ENCODE data around the gene CCL28.

CCL28 gene

DNA sequence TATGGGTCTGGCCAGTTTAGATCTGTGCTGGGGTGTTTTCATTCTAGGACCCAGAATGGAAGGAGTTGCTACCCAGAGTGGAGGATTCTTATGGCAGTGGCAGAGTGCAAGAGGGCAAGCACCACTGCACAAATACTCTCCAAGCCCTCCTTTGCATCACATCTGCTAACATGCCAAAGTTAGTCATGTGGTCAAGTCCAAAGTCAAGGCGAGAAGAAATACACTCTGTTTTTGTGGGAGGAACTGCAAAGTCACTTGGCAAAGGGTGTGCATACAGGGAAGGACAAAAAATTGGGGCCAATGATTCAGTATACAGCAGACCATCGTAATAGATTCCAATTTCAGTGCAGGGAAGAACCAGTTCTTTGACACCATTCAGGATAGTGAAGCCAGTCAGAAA is 55.1 kb downstream of the CCL28 start:
- DNase-seq (ENCODE audit: low spot score) = no peak

DNA sequence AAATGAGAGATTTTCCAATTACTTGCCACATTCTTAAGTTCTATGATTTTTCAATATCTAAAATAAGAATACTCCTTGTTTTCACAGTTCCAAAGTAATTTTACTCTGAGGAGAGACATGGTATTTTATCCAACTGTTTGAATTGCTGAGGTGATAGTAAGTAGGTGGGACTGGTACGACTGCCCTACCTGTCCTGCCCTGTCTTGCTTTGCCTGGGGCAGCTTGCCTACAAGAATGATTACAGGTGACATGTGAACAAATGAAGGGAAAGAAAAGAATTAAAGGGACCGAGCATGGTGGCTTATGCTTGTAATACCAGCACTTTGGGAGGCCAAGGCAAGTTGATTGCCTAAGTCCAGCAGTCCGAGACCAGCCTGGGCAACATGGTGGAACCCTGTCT is 57.4 kb downstream of the CCL28 start:
- no peak for DNase-seq (ENCODE audit: low spot score)

DNA sequence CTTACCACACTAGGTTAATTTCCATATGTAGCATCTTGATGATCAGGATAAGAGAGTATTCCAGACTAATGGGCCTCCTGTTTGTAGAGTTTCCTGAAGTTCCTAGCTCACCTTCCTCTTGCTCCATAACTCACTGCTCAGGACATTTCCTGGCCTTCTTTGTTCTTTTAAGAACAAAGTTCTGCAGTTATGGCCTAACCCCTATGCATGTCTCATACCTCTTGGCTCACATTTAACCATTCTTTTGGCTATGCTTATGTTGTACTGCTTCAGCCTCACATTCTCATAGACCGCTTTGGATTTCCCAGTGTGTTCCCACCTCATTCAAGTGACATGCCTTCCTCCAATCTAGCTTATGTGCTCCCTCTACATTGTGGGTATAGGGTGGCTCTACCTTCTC is 58.5 kb downstream of the CCL28 start:
- DNase-seq (ENCODE audit: low spot score) = no peak

DNA sequence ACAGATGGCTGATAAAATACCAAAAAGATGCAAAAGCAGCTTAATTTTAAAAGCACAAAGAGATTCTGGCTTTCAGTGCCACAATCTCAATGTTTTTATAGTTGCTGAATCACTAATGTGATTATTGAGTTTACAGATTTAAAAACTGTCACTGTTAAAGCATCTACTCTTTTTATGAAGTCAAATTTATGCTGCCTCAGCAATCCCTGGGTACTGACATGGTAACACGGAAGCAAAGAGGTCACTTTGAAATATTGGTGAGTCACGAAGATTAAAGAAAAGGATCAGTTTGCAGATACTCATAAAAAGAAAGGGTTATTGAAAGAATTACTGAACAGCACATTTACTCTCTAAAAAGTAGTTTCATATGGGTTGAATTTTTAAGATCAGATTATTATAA is 59.3 kb downstream of the CCL28 start:
- DNase-seq (ENCODE audit: low spot score) = no peak

DNA sequence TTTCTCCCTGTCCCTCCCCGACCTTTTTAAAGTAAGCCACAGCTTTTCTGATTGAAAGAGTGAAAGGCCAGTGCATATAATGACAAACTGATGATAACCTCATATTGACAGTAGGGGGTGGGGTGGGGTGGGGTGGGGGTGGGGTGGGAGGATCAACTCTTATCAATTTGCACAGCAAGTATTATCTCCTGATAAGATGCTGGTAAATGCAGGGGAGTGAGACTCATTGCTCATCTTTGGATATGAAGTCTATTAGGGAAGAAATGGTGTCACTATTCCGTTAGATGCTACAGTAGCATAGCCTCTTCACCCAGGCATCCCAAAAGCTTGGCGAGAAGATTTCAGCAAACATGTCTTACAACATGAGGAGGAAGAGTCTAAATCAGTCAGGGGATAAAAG is 60.1 kb downstream of the CCL28 start:
- no peak for DNase-seq (ENCODE audit: low spot score)

DNA sequence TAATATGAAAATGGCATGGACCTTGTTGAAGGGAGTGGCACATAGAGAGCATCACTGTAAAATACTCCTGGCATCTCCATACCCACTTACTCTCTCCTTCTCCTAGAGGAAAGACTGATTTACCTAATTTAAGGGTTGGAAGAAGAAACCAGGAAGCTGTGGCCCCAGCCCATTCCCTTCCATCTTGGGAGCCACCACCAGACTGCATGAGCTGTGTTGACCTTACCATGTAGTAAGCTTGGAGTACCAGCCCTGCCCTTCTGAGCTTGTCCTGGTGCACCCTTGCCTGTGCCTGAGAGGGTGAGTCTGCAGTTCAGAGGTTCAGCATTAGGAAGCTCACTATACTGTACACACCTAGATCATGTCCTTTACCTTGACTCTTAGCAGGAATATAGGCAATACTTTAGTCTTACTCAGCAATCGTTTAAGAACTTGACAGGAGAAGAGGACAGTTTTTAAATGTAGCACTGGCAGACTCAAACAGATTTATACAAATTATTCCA is 63.3 kb downstream of the CCL28 start:
- no peak for DNase-seq (ENCODE audit: low spot score)

DNA sequence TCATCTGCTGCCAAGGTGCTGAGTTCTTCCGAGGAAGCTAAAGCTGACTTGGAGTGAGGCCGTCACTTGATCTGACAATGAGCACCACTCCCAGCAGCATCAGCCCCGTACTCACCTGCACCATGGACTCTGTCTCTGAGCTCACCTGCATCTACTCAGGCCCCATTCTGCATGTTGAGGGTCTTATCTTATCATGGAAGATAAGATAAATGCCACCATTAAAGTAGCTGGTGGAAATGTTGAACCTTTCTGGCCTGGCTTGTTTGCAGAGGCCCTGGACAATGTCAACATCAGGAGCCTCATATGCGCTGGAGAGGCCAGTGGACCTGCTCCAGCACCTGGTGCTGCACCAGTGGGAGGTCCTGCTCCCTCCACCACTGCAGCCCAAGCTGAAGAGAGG is 64.0 kb downstream of the CCL28 start:
- DNase-seq (ENCODE audit: low spot score) = no peak

DNA sequence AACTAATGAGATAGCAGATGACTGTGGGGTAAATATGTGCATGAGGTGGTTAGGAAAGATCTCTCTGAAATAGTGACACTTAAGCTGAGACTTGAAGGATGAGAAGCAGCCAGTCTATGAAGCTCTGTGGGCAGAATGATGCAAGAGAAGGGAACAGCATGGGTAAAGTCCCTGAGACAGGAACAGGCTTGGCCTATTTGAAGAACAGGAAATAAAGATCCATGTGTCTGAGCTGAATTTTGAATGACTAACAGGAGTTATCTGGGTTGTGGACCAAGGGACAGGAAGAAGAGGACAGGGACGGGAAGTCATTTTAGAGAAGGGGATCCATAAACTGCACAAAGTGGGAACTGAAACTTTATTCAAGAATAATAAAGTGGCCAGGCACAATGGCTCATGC is 73.3 kb downstream of the CCL28 start:
- no peak for DNase-seq (ENCODE audit: low spot score)

DNA sequence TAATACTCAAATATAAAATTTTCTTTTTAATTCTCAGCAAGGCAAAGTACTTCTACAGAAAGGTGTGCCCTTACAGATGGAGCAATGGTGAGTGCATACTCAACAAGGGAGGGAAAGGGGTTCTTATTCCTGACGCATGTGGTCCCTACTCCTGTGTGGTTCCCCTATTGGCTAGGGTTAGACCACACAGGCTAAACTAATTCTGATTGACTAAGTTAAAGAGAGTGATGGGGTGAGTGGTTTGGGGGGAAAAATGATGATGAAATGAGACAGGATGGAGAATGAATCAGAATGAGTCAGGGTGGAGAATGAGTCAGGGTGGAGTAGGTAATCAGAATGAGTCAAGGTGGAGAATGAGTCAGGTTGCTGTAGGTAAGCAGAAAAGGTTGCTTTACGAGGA is 76.0 kb downstream of the CCL28 start:
- no peak for DNase-seq (ENCODE audit: low spot score)

DNA sequence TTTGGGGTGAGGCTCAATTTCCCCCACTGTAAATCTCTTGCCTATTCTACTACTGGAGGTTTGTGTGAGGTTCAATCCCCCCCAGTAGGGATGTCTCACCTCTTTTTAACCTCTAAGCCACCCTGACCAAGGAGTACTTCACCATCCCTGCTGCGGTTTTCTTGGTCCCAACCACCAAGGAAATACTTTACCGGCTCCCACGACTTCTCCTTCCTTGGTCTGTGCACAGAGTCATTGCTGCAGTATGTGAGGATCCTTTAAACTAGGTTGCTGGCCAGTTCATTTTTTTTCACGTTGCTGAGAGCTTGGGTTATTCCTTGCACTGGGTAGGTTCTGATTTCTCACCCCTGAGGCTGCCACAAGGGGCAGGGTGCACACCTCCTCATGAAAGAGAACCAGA is 76.5 kb downstream of the CCL28 start:
- no peak for DNase-seq (ENCODE audit: low spot score)

DNA sequence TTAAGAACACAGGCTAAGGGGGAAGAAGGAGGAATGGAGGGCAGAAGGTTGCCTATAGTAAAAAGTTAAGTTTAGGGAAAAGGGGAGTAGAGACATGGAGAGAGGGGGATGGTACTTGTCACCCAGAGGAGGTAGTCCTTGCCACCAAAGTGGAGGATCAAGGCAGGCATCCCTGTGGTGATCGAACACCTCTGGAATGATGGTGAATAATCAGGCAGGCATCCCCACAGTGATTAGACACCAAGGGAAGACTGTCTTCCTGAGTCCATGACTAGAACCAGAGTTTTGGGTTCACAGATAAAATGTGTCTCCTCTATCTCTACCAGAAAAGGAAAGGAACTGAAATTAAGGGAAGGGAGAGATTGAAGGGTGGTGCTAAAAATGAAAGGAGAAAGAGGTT is 79.8 kb downstream of the CCL28 start:
- DNase-seq (ENCODE audit: low spot score) = no peak
